HG03565 (cell line): ENCODE data around the gene GRAMD2B.

Source experiments
- ATAC-seq: cut with Tn5 transposase; IDR thresholded peaks from one replicate; pipeline ENCODE4 v1.9.1; 2021; ENCODE audit warnings: mild to moderate bottlenecking, moderate library complexity; ENCODE audit not compliant: unreplicated experiment

Gene GRAMD2B

GRCh38 chr5:126477294-126478117 lies 54.3 kb downstream of the GRAMD2B start:
- ATAC-seq = no peak

- no peak for ATAC-seq
Measured at GRCh38 chr5:126479810-126480209, 56.6 kb downstream of the GRAMD2B start.

- ATAC-seq = no peak
Measured at GRCh38 chr5:126480824-126481223, 57.6 kb downstream of the GRAMD2B start.

GRCh38 chr5:126481243-126481642 lies 58.0 kb downstream of the GRAMD2B start:
- no peak for ATAC-seq

GRCh38 chr5:126482591-126482990 lies 59.4 kb downstream of the GRAMD2B start:
- ATAC-seq = no peak

- no peak for ATAC-seq
Measured at GRCh38 chr5:126483156-126483555, 59.9 kb downstream of the GRAMD2B start.

- ATAC-seq = no peak
Measured at GRCh38 chr5:126484253-126484652, 61.0 kb downstream of the GRAMD2B start.

- no peak for ATAC-seq
Measured at GRCh38 chr5:126486332-126486731, 63.1 kb downstream of the GRAMD2B start.

GRCh38 chr5:126487596-126487995 lies 64.4 kb downstream of the GRAMD2B start:
- ATAC-seq = no peak

- no peak for ATAC-seq
Measured at GRCh38 chr5:126488443-126489065, 65.3 kb downstream of the GRAMD2B start.

- ATAC-seq = no peak
Measured at GRCh38 chr5:126490167-126490940, 67.1 kb downstream of the GRAMD2B start.

- ATAC-seq = no peak
Measured at GRCh38 chr5:126492939-126493338, 69.7 kb downstream of the GRAMD2B start.

- ATAC-seq = no peak
Measured at GRCh38 chr5:126494393-126494792, 71.2 kb downstream of the GRAMD2B start.

GRCh38 chr5:126497506-126497905 lies 74.3 kb downstream of the GRAMD2B start:
- ATAC-seq = no peak

GRCh38 chr5:126499278-126499677 lies 76.1 kb downstream of the GRAMD2B start:
- ATAC-seq = no peak

GRCh38 chr5:126499853-126500342 lies 76.7 kb downstream of the GRAMD2B start:
- peak; percentile 51 for ATAC-seq

GRCh38 chr5:126501448-126501847 lies 78.2 kb downstream of the GRAMD2B start:
- no peak for ATAC-seq

GRCh38 chr5:126503602-126504104 lies 80.4 kb downstream of the GRAMD2B start:
- ATAC-seq = no peak

GRCh38 chr5:126506079-126506478 lies 82.9 kb downstream of the GRAMD2B start:
- ATAC-seq = no peak

- no peak for ATAC-seq
Measured at GRCh38 chr5:126508251-126508961, 85.2 kb downstream of the GRAMD2B start.

- ATAC-seq = no peak
Measured at GRCh38 chr5:126508962-126509279, 85.7 kb downstream of the GRAMD2B start.
